Measurements from ENCODE around the gene NEMP1.
A peak's percentile ranks its signal among the peaks of the same experiment; 100 is the strongest.

NEMP1 gene

DNA sequence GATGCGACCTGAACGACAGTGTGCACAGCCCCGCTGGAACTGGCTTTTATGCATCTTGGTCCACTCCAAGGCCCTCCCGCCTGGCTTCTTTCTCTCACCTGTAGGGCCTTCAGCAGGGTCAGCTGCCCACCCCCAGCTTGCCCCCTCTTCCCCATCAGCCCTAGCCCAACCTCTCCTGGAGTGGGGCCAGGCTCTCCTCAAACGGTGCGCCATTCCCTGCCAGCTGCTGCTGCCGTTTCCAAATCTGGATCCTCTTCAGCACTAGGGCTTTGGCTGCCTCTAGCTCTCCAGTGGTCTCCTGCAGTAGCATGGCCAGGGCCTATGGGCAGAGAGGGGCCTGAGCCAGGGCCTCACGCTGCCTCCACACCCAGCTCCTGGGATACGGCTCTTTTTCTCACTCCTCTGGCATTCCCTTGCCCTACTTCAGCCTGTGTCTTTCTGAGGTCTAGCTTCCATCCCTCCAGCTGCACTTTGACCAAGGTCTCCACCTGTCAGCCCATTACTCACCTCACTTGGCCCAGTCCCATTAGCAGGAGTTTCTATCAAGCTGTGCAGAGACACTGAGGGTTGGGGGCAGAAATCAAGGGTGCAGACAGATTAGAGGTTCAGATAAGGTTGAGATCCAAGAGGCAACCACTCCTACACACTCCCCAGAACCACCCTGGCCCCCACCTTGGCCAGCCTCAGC, 27.6 kb upstream of the NEMP1 start:
- DNase-seq, result no peak

DNA sequence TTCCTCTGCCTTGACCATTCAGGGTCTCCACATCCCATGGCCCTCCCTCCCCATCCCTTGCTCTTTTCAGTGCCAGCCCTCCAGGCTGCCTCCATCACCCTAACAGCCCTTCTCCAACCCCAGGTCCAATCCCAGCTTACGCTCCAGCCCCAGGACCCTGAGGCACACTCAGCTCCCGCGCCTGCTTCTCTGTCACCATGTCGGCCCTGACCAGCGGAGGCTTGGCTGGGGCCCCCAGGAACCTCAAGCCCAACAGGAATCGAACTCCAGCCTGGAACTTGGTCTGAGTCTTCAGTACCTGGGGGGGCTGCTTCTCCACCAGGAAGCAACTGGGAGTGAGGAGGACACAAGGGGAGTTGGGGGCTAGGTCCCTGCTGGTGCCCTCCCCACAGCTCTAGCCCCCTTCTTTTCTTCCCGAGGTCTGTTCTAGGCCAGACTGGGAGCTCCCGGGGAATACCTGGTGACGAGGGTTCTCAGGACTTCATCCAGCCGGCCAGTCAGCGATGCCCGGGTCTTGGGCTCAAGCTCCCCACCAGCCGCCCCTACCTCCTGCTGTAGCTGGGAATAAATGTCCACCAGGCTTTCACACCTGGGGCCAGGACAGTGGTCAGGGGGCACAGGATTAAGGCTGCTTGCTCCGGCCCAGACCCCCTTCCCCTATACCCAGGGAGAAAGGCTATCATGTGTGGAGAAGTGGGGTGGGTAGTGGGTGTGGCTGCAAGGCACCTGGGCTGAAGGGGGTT, 26.6 kb upstream of the NEMP1 start:
- DNase-seq, result no peak

DNA sequence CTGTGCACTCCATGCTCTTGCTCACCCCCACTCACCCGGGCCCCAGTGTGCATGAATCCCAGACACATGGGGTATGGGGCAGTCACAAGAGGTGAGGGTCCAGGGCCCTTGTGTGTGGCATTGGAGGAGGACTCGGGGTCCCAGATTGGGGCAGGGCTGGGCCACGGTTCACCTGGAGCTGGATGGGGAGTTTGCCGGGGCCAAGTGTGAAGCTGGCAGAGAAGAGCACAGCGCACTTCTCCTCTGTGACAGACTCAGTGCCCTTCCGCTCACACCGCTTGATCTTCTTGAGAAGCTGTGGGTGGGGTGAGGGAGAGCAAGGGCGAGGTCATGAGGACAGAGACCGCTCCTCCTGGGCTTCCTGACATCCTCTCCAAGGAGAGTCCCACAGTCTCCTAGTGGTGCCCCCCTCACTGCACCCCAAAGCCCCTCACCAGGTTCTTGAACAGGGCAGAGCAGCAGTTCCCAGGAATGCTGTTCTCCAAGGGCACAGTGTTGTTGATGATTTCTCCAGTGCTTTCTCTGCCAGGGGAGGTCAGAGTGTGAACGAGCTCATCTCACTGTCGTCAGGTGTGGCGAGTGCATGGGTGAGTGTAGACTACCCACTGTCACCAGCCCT, 25.8 kb upstream of the NEMP1 start:
- DNase-seq, result no peak

DNA sequence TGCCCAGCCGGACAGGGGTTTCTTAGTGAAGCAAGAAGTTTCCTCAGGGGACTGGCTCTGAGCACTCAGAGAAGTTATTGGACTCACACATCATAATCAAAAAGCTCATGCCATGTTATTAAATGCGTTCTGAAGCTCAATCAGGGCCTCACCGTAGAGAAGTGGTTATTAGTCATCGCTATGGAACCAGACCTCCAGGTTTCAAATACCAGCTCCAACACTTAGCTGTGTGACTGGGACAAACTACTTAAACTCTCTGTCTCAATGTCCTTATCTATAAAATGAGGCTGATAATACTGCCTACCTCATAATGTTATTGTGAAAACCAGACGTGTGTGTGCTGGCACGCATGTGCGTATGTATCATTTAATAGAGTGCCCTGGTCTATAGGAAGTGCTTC, 25.3 kb upstream of the NEMP1 start:
- DNase-seq, result no peak

DNA sequence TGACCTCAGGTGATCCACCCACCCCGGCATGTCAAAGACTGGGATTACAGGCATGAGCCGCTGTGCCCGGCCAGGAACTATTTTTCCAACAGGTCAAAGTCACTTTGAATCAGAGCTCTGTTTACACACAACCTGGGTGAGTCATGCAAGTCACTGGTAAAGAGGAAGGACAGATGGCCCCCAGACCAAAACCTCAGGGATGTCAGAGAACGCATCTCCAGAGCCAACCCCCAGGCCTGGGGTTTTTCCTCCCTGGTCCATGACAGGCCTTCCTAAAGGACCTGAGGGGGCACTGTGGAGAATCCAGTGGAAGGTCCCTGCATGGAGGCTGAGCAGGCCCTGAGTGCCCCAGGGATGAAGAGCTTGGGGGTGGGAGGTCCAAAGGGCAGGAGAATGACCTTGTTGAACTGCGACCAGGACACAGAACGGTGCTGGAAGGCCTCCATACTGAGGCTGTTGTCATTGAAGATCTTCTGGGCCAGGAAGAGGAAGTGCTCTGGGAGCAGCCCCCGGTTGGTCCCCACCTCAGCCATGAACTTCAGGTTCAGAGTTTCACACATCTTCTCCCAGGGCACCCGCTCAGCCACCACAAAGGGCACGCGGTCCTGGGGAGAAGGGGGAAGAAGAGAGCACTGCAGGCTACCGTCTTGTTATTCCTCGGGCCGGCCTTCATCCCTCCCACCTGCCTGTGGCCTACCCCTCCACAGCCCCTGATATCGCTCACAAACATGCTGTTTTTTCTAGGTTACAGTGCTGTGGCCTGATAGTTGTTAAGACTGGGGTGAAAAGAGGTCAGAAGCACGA, 23.5 kb upstream of the NEMP1 start:
- no peak for DNase-seq

DNA sequence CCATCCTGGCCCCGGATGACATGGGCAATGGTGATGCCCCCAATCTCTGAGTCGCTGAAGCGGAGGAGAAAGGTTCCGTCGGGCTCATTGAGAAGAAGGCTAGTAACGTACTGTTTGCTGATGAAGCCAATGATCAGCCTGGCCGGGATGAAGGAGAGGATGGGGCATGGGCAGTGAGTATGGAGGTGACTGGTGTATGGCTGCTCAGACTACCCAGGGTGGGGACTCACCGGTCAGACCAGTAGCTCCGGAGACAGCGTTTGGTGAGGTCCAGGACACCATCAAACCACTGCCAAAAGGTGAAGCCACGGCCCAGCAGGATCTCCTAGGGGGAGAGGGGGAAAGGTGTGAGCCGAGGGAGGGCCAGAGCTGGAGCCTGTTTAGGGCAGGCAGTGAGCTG, 21.2 kb upstream of the NEMP1 start:
- DNase-seq, result no peak

DNA sequence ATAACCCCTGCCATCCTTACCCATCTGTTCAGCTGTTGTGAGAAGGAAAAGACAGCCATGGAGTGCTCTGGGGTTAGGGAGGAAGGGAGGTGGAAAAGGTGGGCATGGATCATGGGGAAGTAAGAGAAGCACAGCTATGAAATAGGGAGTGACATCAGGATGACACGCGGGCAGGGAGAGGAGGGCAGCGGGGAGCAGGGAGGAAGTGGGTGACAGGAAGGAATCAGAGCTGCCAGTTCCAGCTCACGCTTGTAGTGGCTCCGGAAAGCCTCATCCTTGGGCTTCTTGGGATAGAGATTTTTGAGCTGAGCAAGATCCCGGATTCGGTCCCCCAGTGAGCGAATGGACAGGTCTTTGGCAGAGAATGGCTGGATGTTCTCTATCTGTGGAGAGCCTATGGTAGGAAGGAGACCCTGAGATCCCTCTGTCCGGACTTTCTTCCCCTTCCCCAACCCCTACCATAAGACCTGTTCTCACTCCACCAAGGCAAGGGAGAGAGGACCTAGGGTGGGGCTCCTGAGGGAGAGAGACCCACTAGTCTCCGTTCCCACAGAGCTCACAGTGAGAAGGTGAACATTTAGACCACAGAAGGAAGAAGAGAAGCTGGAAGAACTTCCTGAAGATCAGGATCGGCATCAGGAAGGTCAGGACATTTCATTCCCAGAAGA, 20.6 kb upstream of the NEMP1 start:
- no peak for DNase-seq

DNA sequence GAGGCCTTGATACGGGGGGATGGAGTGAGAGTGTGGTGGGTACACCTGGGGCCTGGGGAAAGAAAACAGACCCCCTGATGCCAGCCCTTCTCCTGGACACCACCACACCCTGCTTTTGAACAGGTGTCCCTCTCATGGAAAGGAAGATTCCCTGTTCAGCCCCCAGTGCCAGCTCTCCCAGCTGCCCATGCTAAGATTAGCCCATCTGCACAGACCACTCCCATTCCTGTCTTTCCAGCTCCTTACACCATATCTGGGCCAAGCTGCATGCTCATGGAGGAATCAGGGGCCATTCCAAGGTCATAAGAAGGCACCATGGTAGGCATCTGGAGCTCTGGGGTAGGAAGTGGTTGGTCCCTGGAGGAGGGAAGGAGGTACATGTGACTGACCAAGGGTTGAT, 20.0 kb upstream of the NEMP1 start:
- no peak for DNase-seq

DNA sequence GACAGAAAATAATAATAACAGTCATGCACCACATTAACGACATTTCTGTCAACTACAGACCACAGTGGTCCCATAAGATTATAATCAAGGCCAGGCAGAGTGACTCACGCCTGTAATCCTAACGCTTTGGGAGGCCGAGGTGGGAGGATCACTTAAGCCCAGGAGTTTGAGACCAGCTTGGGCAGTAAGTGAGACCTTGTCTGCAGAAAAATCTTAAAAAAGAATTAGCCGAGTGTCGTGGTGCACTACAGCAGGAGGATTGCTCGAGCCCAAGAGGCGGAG, 18.9 kb upstream of the NEMP1 start:
- no peak for DNase-seq

DNA sequence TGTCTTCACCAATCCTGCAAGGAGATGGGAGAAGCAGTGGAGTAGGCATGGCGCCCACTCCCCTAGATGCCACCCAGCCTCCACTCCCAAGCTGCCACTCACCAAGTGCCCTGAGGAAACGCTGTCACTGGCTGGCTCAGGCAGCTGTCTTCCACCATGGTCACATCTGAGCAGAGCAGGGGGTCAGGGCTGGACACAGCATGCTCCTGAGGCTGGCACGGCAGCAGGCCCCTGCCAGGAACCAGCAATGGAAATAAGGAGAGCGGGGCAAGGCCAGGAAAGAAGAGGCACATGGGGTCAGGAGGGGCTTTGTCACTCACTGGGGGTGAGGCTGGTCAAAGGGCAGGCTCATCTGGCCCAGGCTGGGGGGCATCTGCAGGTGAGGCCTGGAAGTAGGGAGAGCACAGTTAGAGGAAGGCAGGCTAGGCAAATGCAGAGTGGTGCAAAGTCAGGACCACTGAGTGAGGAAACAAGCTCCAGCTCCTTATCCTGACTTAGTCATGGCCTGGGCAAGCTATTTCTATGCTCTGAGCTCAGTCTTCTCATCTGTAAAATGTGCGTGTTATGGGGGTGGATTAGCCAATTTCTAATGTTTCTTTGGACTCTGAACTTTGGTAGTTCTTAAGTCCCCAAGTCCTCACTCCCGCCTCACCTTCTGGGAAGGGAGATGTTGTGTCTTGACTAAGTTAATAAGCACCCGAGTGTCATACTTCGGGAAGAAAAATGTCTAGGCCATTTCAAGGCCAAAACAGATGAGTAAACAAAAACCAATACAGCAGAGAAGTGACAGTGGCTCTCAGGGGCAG, 18.4 kb upstream of the NEMP1 start:
- DNase-seq, result no peak

DNA sequence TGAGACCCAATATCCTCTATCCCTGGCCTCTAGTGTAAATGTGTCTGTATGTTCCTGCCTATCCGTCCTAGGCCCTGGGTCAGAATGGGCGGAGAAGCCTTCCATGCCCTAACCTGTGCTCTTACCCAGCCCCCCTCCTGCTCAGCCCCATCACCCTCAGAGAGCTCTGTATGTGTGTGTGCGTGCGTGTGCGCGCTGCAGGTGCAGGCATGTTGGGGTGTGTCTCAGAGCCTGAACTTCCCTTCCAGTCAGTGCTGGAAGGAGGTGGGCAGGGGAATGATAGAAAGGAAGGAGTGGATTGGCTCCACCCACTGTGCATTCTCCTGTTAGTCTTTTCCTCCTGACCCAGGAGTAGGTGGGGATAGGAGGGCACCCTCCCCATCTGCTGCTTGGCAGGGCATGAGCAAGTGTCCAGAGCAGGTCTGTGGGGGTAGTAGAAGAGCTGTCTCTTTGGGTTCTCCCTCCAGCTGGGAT, 17.5 kb upstream of the NEMP1 start:
- DNase-seq, result no peak

DNA sequence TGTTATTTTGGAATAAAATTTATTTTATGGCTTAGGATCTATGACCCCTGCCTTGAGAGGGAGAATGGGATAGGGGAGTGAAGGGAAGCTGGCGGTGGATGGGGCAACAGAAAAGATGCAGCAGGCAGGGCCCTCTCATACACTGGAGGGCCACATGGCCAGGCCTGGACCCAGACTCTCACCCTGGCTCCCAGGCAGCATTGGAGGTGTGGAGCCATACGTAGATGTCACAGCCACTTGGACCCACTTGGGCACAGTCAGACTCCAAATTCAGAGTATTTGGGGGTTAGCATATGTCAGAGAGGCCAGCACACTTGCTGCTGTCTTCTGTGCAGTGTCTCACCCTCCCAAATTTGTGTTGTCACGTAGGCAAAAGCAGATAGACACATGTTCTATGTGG, 16.8 kb upstream of the NEMP1 start:
- DNase-seq, result no peak

DNA sequence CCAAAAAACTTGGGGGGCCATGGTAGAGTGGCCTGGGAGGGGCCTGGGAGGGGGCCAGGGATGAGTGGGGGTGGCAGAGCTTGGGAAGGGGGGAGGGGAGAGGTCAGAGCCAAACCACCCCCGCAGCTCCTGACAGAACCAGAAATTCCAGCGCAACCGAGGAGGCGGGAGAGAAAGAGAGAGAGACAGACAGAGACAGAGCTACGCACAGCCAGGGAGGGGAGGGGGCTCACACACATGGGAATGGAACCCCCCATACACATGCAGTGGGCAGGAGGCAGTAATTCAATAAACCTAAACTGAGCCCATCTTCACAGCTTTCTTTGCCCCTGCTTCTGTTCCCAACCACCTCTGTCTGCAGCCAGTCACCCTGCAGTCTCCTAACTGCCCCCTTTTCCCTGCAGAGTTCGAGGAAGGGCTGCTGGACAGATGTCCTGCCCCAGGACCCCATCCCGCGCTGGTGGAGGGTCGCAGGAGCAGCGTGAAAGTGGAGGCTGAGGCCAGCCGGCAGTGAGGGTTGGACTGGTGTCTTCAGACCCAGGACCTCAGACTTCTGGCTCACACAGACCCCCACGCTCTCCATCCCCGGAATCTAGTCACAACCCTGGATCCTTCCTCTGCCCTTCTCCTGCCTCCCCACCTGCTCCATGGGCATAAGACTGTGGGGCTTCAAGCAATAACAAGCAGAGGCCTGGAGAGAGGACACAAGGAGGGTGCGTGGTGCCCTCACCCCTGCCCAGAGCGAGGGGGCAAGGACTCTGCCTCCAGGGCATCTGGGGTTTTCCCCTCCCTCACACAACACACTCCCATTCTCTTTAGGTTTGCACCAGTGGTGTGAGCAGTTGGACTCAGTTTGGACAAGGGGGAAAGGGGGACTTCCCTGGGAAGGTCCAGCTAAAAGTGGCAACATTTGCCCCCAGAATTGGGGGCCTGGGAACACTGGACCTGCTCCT, 15.9 kb upstream of the NEMP1 start:
- DNase-seq, result no peak

DNA sequence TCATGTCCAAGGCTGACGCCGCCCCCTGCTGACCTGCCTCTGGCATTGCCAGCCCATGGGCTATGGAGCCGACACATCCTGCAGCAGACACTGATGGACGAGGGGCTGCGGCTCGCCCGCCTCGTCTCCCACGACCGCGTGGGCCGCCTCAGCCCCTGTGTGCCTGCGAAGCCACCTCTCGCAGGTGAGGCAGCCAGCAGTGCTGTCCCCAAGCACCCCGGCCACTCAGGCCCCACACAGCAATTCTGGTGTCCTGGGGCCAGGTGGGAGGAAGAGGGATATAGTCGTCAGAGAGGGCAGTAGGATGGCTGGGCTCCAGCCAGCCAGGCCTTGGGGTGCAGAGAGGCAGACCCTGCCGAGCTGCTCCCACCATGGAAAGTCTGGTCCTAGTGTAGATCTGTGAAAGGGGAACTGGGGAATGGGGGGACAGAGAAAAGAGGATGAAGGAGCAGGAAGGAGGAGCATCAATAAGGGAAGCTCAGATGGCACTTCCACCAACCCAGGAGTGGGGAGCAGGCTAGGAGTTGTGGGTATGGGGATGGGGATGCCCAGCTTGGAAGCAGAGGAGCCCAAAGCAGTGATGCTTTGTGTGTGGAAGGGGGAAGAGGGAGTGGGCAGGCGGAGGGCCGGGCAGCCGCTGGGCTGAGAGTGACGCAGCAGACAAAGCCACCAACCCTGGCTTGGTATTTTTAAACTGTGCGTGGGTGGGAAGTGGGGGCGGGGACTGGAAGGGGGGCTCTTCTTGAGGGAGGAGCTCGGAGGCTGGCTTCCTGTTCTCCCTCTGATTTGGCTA, 15.0 kb upstream of the NEMP1 start:
- no peak for DNase-seq

DNA sequence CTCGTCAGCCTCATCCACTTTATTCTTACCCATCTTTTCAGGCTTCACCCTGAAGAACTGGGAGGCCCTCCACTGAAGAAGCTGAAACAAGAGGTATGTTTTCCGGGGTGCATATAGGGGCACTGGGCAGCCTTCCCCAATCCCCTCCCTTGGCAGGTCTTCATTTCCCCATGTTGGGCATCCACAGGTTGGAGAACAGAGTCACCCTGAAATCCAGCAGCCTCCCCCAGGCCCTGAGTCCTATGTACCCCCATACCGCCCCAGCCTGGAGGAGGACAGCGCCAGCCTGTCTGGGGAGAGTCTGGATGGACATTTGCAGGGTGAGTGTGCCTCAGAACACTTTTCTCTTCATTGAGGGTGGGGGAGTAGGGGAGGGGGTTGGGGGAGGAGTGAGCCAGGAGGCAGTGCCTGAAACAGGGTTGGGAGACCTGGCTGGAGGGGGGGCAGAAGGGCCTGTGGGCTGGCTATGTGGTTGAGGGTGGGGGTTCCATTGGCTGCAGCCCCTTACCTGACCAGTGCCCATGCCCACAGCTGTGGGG, 14.4 kb upstream of the NEMP1 start:
- no peak for DNase-seq

DNA sequence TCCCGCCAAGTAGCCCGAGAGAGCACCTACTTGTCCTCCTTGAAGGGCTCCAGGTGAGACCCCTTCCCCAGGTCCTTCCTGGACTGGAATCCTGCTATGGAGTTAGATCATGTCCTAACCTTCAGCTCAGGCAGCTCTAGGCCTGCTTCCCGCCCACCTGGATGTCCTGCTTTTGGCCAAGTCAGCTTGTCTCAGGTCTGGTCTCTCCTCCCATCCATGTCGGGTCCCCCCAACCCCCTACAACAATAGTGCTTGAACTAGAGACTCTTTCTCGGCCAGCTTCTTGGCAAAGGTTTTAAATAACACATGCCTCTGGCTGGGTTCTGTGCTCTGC, 13.9 kb upstream of the NEMP1 start:
- DNase-seq, result no peak

DNA sequence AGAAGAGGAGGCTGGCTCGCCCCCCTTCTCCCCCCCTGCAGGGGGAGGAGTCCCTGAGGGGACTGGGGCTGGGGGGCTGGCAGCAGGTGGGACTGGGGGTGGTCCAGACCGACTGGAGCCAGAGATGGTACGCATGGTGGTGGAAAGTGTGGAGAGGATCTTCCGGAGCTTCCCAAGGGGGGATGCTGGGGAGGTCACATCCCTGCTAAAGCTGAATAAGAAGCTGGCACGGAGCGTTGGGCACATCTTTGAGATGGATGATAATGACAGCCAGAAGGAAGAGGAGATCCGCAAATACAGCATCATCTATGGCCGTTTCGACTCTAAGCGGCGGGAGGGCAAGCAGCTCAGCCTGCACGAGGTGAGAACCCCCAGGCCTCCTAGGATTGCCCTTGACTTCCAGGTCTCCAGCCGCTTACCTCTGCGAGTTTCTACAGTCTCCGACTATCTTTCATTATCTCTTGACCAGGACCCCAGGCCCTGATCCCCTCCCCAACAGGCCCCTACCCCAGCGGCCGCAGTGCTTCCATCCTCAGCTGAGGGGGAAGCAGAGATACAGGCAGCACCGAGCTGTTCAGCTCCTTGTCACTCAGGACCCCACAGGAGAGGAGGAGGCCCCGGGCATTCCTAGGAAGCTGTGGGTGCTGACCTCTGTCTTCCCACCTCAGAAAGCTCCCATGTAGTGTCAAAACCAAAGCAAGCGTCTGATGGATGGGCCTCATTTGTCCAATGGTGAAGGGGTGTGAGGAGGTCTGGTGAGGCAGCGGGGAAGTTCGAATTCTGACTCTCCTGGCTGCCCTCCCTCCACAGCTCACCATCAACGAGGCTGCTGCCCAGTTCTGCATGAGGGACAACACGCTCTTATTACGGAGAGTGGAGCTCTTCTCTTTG, 13.3 kb upstream of the NEMP1 start:
- DNase-seq, result no peak

DNA sequence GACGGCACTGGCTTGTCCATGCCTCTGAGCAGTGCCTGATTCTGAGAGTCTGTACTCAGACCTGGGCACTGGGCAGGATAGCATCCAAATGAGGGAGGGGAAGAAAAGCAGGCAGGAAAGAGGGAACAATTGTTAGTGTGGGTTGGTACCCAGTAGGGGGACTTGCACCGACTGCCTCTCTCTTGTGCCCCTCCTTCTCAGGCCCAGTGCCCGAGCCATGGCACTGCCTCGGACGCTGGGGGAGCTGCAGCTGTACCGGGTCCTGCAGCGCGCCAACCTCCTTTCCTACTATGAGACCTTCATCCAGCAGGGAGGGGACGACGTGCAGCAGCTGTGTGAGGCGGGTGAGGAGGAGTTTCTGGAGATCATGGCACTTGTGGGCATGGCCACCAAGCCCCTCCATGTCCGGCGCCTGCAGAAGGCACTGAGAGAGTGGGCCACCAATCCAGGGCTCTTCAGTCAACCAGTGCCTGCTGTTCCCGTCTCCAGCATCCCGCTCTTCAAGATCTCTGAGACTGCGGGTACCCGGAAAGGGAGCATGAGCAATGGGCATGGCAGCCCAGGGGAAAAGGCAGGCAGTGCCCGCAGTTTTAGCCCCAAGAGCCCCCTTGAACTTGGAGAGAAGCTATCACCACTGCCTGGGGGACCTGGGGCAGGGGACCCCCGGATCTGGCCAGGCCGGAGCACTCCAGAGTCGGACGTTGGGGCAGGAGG, 12.5 kb upstream of the NEMP1 start:
- DNase-seq, result peak; percentile 61
